Measurements from ENCODE around the gene MTHFD2L. TPM values are rescaled to one million over a fixed set of nuclear protein-coding genes. Genes with fewer than 3 reads are reported as not detected.

Gene MTHFD2L
- total and polyA plus RNA-seq, 8 donors, result 9.1 to 19.1 (median 16.6) TPM

- Histone ChIP-seq H3K27ac (no peak overlapping the region), H3K4me1 (no peaks in the 10 kb centered on the region), H3K27me3 (no peaks in the 10 kb centered on the region), H3K9me3 (no peaks in the 10 kb centered on the region), H3K4me3 (no peak overlapping the region), H3K36me3 (peaks cover 0 to 3% of the 10 kb centered on the region in 2 donors)
- no peak for DNase-seq
- intact Hi-C loops (cut with DNase I), result loop anchor here in 1 of 2 donors (10.0 kb wide), 1 partner anchor 118 kb away; no protein-coding TSS in a partner anchor
- TF ChIP-seq CTCF (IDR thresholded peaks at IDR 0.05), result no peak
- ATAC-seq, result no peak
Observed at GRCh38 chr4:74197080-74197479, 39.2 kb downstream of the MTHFD2L start.

GRCh38 chr4:74202062-74202586 lies 44.2 kb downstream of the MTHFD2L start:
- ATAC-seq (peak; percentile 86), DNase-seq (no peak)
- no peak for TF ChIP-seq CTCF (IDR thresholded peaks at IDR 0.05)
- Histone ChIP-seq H3K4me3 (no peak overlapping the region), H3K27me3 (no peaks in the 10 kb centered on the region), H3K27ac (no peak overlapping the region), H3K9me3 (no peaks in the 10 kb centered on the region), H3K4me1 (peaks cover 0 to 9% of the 10 kb centered on the region in 2 donors), H3K36me3 (peaks cover 0 to 3% of the 10 kb centered on the region in 2 donors)
- intact Hi-C loops (cut with DNase I), result no loop called here

- H3K4me3 ChIP-seq, result no peak overlapping the region
- H3K9me3 ChIP-seq, result no peaks in the 10 kb centered on the region
- H3K27me3 ChIP-seq, result no peaks in the 10 kb centered on the region
- peaks cover 0 to 9% of the 10 kb centered on the region in 2 donors for H3K4me1 ChIP-seq
- no peak for TF ChIP-seq CTCF (IDR thresholded peaks at IDR 0.05)
- H3K27ac ChIP-seq, result no peak overlapping the region
- no peak for DNase-seq
- intact Hi-C loops (cut with DNase I), result no loop called here
- H3K36me3 ChIP-seq, result peaks cover 0 to 3% of the 10 kb centered on the region in 2 donors
- no peak for ATAC-seq
Observed at GRCh38 chr4:74203467-74203866, 45.5 kb downstream of the MTHFD2L start.

GRCh38 chr4:74205046-74205445 lies 47.1 kb downstream of the MTHFD2L start:
- ATAC-seq (no peak), DNase-seq (no peak)
- Histone ChIP-seq H3K36me3 (peaks cover 0 to 3% of the 10 kb centered on the region in 2 donors), H3K27me3 (no peaks in the 10 kb centered on the region), H3K9me3 (no peaks in the 10 kb centered on the region), H3K27ac (no peak overlapping the region), H3K4me1 (peaks cover 0 to 9% of the 10 kb centered on the region in 2 donors), H3K4me3 (no peak overlapping the region)
- intact Hi-C loops (cut with DNase I), result no loop called here
- TF ChIP-seq CTCF (IDR thresholded peaks at IDR 0.05), result no peak

GRCh38 chr4:74205559-74205958 lies 47.6 kb downstream of the MTHFD2L start:
- no peak overlapping the region for H3K4me3 ChIP-seq
- intact Hi-C loops (cut with DNase I), result no loop called here

More at GRCh38 chr4:74205559-74205958, 47.6 kb downstream of the MTHFD2L start:
- DNase-seq, result no peak
- TF ChIP-seq CTCF (IDR thresholded peaks at IDR 0.05), result no peak
- Histone ChIP-seq H3K27me3 (no peaks in the 10 kb centered on the region), H3K27ac (no peak overlapping the region), H3K9me3 (peaks cover 0 to 5% of the 10 kb centered on the region in 2 donors), H3K4me1 (peaks cover 0 to 9% of the 10 kb centered on the region in 2 donors), H3K36me3 (peaks cover 0 to 3% of the 10 kb centered on the region in 2 donors)
- no peak for ATAC-seq

All from left lung (tissue), 10 donors.